Renal cortex interstitium (tissue), 15 donors: ENCODE results near the gene TMEM266. TPM values are rescaled to one million over a fixed set of nuclear protein-coding genes. Genes with fewer than 3 reads are reported as not detected.
"Not testable (repeated sequence)": the region's sequence is repeated elsewhere in the genome, so short reads cannot be mapped to it uniquely, and the experiment has no call there.

Experiments
- DNase-seq, 11 donors: peaks; one replicate each; pipeline ENCODE4 v3.0.0-alpha.2; 2013; ENCODE audit warnings: low read depth in 9 of 11, low spot score in 4 of 11; ENCODE audit errors: extremely low read depth in 1 of 11
- long read RNA-seq, 16 experiments: transcript quantifications; one replicate each; lab custom pipeline, GENCODE V29; 2026
- polyA plus RNA-seq, 3 donors: library from polyadenylated mRNA; unstranded; fragments of 120-200 nt; gene quantifications; one replicate each; pipeline ENCODE4 v1.2.1, GENCODE V29; 2013; ENCODE audit not compliant: insufficient read length in 3 of 3

TMEM266 gene, protein sequence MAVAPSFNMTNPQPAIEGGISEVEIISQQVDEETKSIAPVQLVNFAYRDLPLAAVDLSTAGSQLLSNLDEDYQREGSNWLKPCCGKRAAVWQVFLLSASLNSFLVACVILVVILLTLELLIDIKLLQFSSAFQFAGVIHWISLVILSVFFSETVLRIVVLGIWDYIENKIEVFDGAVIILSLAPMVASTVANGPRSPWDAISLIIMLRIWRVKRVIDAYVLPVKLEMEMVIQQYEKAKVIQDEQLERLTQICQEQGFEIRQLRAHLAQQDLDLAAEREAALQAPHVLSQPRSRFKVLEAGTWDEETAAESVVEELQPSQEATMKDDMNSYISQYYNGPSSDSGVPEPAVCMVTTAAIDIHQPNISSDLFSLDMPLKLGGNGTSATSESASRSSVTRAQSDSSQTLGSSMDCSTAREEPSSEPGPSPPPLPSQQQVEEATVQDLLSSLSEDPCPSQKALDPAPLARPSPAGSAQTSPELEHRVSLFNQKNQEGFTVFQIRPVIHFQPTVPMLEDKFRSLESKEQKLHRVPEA
- polyA plus RNA-seq: 10 to 100 TPM in 2 of 3 donors, 1 to 10 TPM in 1; 9.8 to 14.1 (median 12.7) TPM
- long read RNA-seq, donor 1, partial matches to known transcripts: 81 of 116 reads
- long read RNA-seq, donor 1, other reads (novel, unspliced or antisense): 35 of 116 reads
- long read RNA-seq, donor 2, partial matches to known transcripts: 99 of 108 reads
- long read RNA-seq, donor 2, other reads (novel, unspliced or antisense): 8 of 108 reads
- long read RNA-seq, donor 3, partial matches to known transcripts: 0 of 1 reads
- long read RNA-seq, donor 3, other reads (novel, unspliced or antisense): 0 of 1 reads
- long read RNA-seq, donor 4, partial matches to known transcripts: 105 of 167 reads
- long read RNA-seq, donor 4, other reads (novel, unspliced or antisense): 59 of 167 reads
- long read RNA-seq, donor 5: 0 reads
- long read RNA-seq, donor 6, partial matches to known transcripts: 118 of 158 reads
- long read RNA-seq, donor 6, other reads (novel, unspliced or antisense): 39 of 158 reads
- long read RNA-seq, donor 7, partial matches to known transcripts: 144 of 235 reads
- long read RNA-seq, donor 7, other reads (novel, unspliced or antisense): 89 of 235 reads
- long read RNA-seq, donor 8: 0 reads
- long read RNA-seq, donor 9, partial matches to known transcripts: 0 of 2 reads
- long read RNA-seq, donor 9, other reads (novel, unspliced or antisense): 0 of 2 reads
- long read RNA-seq, donor 10, partial matches to known transcripts: 0 of 1 reads
- long read RNA-seq, donor 10, other reads (novel, unspliced or antisense): 0 of 1 reads
- long read RNA-seq, donor 11, partial matches to known transcripts: 97 of 111 reads
- long read RNA-seq, donor 11, other reads (novel, unspliced or antisense): 11 of 111 reads
- long read RNA-seq, donor 12, partial matches to known transcripts: 78 of 106 reads
- long read RNA-seq, donor 12, other reads (novel, unspliced or antisense): 27 of 106 reads
- long read RNA-seq, donor 13: 0 reads
- long read RNA-seq, donor 14, partial matches to known transcripts: 0 of 2 reads
- long read RNA-seq, donor 14, other reads (novel, unspliced or antisense): 0 of 2 reads
- long read RNA-seq, donor 15: 0 reads
- long read RNA-seq, donor 16, partial matches to known transcripts: 255 of 423 reads
- long read RNA-seq, donor 16, other reads (novel, unspliced or antisense): 163 of 423 reads

DNA sequence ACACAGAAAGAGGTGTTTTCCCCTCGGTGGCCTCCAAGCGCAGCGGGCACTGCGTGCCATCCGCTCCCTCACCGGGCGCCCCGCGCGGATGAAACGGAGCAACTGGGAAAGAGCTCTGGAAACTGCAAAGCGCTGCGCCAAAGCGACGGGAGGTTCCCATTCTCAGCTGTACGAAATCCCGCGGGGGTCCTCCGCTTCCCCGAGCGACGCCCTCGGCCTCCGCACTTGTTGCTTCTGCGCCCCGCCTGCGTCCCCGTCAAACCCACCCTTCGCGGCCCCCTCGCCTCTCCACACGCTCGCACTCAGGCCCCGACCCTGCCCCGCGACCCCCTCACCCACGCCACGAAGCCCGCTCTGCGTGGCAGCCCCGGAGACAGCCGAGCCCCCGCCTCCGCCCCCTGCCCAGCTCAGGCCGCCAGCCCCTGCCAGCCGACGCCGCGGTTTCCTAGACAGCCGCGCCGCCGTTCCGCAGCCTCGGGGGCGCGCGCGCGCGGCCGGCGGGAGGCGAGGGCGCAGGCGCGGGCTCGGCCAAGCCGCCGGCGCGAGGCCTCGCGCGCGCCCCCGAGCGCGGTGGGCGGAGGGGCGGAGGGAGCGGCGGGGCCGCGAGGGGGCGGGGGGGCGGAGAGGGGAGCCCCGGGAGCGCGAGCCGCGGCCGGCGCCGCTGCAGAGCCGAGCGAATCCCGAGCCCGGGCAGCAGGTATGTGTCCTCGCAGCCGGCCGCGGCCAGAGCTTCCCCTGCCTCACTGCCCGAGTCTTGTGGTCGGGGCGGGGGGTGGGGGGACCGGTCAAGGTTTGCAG lies at the start of gene TMEM266:
TSS of gene TMEM266 (plus strand) at position 666 of the 798 bp plus-strand sequence. CDS start 74,279 bp downstream, outside the sequence.
- DNase-seq: peak in 8 of 11 donors; percentile 35 to 72 (median 60)

DNA sequence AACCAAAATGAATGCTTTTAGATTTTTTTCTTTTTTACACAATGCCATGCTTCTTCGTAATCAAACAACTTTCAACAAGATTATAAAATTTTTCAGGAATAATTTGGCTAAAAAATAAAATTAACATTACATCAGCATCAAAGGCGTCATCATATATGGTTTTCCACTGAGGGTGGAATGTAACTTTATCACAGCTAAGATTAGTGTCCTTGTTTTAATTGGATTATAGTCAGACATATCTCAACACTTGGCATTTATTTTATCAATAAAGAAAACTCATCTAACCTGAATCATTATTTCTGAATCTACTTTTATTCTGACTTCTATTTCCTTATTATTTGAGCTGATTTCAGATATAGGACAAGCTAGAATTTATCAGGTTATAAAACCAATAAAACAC lies 49.2 kb upstream of the TMEM266 start:
- no peak for DNase-seq

DNA sequence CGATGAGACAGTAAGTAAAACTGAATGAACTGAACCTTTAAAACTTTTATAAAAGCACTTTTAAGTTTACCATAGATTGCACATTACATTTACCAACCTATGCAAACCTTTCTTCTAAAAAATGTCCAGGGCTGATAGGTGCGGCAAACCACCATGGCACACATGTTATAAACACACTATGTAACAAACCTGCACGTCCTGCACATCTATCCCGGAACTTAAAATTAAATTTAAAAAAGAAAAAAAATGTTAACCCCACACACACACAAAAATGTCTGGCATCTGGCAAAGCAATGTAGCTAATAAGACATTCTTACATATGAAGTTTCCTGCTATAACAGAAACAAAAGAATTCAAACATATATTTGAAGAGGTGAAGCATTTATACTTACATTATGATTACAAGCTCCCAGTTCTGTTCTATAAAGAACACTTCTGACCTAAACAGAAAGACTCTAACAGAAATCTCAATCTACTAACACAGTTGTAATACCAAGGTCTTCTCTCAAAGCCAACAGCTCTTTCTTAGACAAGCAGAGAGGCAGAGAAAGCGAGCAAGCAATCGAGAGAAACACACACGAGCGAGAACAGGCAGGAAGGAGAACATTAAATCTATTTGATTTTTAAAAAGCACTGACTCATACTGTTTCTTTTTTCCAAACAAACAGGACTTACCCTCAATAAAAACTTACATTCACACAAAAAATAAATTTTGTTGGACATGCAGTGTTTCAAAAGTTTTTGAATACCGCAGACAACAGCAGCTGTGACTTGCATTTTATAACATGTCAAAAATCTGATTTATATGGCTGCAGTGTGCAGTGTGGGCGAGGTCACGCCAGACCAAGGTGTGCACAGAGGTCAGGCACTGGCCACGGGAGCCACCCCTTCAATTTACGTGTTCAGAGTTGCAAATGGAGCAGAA lies 47.9 kb upstream of the TMEM266 start, which contains the start of gene NRG4:
TSS of gene NRG4 (minus strand) at position 798 of the 925 bp plus-strand sequence. CDS start 1,194 bp downstream, outside the sequence.
- no peak for DNase-seq

DNA sequence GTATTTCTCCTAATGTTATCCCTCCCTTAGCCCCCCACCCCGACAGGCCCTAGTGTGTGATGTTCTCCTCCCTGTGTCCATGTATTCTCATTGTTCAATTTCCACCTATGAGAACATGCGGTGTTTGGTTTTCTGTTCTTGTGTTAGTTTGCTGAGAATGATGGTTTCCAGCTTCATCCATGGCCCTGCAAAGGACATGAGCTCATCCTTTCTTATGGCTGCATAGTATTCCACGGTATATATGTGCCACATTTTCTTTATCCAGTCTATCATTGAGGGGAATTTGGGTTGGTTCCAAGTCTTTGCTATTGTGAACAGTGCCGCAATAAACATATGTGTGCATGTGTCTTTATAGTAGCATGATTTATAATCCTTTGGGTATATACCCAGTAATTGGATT lies 46.3 kb upstream of the TMEM266 start:
- not testable (repeated sequence) for DNase-seq

DNA sequence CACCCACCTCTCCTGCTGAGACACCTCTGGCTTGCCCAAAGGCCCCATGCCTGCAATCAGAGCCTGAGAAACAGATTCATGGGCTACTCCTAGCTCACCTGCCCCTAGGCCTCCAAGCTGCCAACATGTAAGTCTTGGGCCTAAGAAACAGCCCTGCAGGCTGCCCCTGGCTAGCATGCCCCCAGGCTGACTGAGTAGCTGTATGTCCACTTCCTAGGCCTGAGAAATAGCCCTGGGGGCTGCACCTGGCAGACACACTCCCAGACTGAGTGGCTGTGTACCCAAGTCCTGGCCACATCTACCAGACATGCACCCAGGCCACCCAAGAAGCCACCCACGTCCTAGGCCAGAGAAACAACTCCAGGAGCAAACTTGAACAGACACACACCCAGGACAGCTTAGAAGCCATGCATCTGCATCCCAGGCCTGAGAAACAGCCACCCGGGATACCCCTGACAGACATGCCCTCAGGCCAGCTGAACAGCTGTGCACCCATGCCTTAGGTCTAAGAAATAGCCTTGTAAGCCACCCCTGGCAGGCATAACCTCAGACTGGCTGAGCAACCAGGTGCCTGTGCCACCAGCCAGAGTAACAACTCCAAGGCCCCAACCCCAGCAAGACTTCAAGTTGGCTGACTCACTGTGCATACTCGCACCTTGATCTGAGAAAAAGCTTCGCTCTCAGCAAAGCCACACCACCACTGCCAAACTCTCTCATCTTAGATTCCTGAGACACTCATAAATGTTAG lies 35.6 kb upstream of the TMEM266 start:
- DNase-seq: no peak

DNA sequence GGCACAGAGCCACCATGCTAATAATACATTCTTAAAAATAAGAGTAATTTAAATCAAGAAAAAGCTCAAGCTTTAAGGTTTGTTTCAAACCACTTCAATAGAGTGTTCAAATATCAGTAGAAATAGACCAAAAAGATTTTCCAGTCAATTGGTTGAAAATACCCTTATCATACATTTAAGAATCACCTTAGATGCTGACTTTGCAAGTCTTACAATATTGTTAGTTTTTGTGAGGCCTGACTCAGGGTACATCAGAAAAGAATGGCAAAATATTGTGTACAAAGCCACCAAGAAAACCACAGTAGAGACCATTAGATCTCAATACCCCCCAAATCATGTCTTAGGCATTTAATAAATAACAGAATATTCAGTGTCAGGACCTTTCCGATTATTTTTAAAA lies 27.7 kb upstream of the TMEM266 start:
- no peak for DNase-seq

DNA sequence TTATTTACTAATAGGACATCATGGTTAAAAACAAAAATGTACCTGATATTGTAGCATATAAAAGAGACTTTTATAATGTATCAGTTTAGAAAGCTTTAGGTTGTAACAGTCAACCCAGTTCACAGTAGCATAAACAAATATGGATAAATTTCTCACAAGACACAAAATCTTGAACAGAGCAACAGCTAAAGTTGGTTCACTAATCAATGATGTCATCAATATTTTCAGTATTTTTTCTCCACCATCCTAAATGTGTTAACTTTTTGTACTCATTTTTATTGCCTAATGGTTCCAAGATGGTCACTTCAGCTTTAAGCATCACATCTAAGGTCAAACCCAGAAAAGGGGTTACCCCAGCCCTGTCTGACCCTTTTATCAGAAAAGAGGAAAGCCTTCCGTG lies 26.3 kb upstream of the TMEM266 start:
- no peak for DNase-seq

DNA sequence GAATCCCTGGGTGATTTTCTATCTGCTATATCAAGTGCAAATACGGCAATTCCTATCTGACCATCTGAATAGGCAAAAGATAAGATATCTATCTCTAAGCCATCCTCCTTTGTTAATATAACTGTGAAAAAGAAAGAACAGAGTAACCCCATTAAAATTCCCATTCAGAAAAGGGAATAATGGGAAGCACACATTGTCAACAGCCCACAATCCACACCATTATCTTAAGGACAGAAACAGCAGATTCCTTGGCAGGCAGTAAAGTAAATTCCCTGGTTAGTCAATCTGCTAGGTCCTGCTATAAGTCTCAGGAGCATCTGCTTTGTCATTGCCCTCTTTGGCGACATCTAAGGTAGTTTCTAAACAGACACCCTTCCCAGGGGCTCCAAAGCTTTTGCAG lies 25.7 kb upstream of the TMEM266 start:
- no peak for DNase-seq

DNA sequence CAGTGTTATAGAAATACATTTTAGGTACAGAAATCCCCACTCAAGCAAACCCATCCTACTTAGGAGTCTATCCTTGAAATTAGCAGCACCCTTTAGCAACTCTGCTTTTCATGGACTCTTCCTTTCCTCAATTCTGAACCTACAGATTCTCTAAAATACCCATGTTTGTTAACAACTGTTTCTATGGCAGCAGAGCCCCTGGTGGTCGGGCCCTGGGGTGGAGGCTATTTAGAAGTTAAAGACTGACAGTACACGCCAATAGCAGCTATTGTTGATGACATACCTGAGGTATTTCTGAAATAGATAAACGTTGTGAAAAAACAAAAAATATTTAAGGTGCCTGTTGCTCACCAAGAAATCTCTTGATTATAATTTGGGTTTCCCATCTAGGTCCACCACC lies 24.2 kb upstream of the TMEM266 start:
- no peak for DNase-seq

DNA sequence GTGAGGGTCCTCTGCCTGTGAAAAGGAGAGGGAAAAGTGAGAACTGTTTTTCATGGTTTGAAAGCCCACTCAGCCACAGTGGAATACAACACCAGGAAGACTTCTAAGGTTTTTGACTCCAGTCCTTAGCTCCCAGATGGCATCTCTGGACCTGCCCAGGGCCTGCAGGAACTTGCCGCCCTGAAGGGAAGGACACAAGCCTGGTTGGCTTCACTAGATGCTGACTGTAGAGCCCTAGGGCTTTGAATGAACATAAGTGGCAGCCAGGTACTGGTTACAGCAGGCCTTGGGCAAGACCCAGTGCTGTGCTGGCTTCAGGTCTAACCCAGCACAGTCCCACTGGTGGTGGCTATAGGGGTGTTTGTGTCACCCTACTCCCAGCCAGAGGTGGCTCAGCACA lies 21.3 kb upstream of the TMEM266 start:
- DNase-seq: no peak

DNA sequence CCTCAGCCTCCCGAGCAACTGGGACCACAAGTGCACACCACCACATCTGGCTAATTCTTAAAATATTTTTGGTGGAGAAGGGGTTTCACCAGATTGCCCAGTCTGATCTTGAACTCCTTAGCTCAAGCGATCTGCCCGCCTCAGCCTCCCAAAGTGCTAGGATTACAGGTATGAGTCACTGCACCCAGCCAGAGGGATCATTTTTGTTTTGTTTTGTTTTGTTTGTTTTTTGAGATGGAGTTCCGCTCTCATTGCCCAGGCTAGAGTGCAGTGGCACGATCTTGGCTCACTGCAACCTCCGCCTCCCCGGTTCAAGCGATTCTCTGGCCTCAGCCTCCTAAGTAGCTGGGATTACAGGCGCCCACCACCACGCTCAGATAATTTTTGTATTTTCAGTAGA lies 5.6 kb upstream of the TMEM266 start:
- DNase-seq: not testable (repeated sequence)

DNA sequence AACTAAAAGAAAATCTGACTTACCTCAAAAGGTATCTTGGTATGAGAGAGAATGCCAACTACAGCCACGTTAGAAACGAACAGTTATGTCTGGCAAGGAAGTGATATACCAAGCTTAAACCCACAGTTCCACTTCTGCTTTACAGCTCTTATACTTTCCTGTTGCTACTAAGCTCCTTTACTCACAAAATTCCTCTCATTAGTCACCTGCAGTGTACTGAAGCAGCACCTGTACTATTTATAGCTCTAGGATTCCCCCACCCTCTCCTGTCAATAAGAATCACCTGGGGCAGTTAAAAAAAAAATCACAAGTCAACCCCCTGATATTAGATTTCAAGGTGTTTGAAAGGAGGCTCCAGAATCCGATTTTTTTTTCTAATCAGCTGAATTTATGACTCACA lies 2.9 kb upstream of the TMEM266 start:
- DNase-seq: no peak

DNA sequence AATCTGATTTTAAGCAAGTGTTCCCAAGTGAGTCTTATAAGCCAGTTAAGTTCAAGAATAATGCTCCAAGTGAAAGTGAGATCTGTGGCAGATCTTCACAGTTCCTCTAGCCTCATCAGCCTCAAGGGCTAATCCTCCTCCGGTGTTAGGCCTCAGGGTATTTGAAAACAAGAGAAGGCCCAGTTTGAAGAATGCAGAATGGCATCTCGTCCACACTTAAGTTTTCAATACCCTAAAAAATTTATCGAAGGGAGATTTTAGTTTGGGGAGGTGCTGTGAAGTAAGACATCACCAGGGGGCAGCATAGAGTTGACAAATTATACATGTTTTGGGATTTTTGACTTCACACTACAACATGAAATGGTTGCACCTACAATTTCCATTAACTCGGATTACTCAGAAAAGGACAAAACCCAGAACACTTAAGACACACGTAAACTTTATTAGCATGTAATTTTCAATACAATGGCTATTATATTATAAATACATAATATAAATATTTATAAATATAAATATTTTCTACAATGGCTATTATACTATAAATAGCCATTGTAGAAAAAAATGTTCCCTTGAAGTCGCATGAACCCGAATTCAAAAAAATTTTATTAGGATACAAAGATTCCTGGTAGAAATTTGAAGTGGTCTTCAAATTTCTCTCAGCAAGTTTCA lies 2.3 kb upstream of the TMEM266 start:
- peak in 7 of 11 donors; percentile 31 to 59 (median 41) for DNase-seq

DNA sequence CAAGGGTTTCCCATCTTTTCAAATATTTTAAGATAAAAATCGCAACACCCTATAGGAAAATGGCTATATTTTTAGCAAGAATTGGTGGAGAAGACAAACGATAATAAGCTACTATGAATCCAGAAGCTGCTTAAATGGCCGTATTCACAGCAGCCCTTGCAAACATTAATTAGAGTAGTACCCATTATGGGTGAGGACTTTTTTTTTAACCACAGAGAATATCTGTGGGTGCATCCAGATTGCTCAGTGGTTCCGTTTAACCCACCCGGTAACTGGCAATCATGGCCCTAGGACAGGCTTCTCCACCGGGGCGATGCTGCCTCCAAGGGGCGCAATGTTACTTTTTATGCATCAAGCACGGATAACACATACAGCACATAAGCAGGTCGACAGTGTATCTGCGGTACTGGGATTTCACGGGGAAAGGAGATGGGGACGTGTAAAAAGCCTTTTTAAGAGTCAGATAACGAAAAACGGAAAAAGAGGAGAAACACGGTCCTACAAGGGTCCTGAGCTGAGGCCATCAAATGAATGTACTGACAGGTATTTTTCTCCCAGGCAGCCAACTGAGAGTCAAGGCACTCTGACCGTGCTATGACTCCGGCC lies 968 bp upstream of the TMEM266 start:
- DNase-seq: peak in 5 of 11 donors; percentile 4 to 40 (median 21)
